ENCODE measurements around the gene DAO. TPM values are rescaled to one million over a fixed set of nuclear protein-coding genes. Genes with fewer than 3 reads are reported as not detected.
"Not testable (repeated sequence)": the region's sequence is repeated elsewhere in the genome, so short reads cannot be mapped to it uniquely, and the experiment has no call there.

The DAO gene
- total and polyA plus RNA-seq, 4 donors: 0.24 to 1.4 (median 0.40) TPM; not detected in 1

DNA sequence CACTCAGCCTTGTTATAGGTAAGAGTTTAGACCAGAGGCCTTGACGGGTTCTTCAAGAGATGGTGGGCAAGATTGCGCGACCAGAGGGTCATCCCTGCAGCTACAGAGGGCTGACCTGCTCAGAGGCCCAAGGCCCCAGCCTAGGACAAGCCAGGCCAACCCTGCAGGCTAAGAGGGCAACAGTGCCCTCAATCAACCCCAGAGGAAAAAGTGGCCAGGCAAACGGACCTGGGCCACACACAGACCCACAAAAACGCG lies 23.8 kb upstream of the DAO start:
- DNase-seq (ENCODE audit: low read depth in 4 of 6, low spot score in 6 of 6): no peak
- 55% methylated on average over 6 of the region's 6 CpGs for WGBS (ENCODE audit: insufficient coverage)
- Histone ChIP-seq H3K4me3 (ENCODE audit: low read depth, low read length) (peak overlapping the region; percentile 79), H3K27ac (ENCODE audit: low read depth, low read length) (peak overlapping the region; percentile 92), H3K36me3 (ENCODE audit: control insufficient read depth, insufficient read depth, low read length) (peaks cover 8% of the 10 kb centered on the region), H3K27me3 (ENCODE audit: control insufficient read depth, insufficient read depth, low read length) (peaks cover 5% of the 10 kb centered on the region), H3K9me3 (ENCODE audit: control insufficient read depth, insufficient read depth, low read length) (no peaks in the 10 kb centered on the region), H3K4me1 (ENCODE audit: control insufficient read depth, insufficient read depth, low read length) (peaks cover 39% of the 10 kb centered on the region)

DNA sequence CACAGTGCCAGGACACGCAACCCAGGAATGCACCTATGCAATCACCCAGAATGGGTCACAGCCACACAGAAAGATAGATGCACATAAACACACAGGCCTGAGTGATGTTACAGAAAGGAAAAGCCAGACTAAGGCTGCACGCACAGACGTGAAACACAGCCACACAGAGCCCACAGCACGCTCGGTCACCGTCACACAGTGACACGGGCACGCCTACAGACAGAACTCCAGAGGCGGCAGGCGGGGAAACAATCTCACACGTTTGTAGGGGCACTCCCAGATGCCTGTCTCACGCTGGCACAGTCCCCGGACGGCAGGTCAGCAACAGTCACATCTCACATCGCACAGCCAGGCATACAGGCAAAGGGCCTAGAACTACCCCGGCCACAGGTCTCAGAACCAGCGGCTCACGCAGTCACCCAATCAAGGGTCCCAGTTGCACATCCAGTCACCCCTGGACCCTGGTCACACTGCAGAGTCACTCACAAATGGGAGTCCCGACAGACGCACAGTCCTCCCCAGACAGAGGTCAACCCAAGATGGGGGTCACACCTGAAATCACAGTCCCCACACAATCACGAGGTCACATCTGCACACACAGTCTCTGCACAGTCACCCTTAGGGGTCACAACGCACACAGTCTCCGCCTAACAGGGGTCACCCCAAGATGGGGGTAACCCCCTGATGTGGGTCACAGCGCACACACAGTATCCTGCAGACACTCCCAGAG lies 23.3 kb upstream of the DAO start:
- Histone ChIP-seq H3K4me3 (ENCODE audit: low read depth, low read length) (peak overlapping the region; percentile 79), H3K4me1 (ENCODE audit: control insufficient read depth, insufficient read depth, low read length) (peaks cover 39% of the 10 kb centered on the region), H3K36me3 (ENCODE audit: control insufficient read depth, insufficient read depth, low read length) (peaks cover 8% of the 10 kb centered on the region), H3K27me3 (ENCODE audit: control insufficient read depth, insufficient read depth, low read length) (peaks cover 5% of the 10 kb centered on the region), H3K27ac (ENCODE audit: low read depth, low read length) (peak overlapping the region; percentile 92), H3K9me3 (ENCODE audit: control insufficient read depth, insufficient read depth, low read length) (no peaks in the 10 kb centered on the region)
- 8% methylated on average over 24 of the region's 24 CpGs for WGBS (ENCODE audit: insufficient coverage)
- peak in 2 of 6 donors; percentile 51 to 66 for DNase-seq (ENCODE audit: low read depth in 4 of 6, low spot score in 6 of 6)

DNA sequence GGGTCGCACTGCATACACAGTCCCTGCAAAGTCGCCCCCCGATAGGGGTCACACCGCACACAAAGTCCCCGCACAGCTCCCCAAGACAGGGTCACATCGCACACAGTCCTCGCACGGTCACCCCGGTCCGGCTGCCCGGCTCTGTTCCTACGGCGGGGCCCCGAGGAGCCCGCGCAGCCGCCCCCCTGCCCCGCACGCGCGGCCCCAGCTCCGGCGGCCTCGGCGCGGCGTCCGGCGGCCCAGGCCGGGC lies 22.8 kb upstream of the DAO start:
- no peaks in the 10 kb centered on the region for H3K9me3 ChIP-seq (ENCODE audit: control insufficient read depth, insufficient read depth, low read length)
- H3K27me3 ChIP-seq (ENCODE audit: control insufficient read depth, insufficient read depth, low read length): peaks cover 5% of the 10 kb centered on the region
- H3K4me3 ChIP-seq (ENCODE audit: low read depth, low read length): peak overlapping the region; percentile 79
- DNase-seq (ENCODE audit: low read depth in 4 of 6, low spot score in 6 of 6): no peak
- peak overlapping the region; percentile 92 for H3K27ac ChIP-seq (ENCODE audit: low read depth, low read length)
- H3K4me1 ChIP-seq (ENCODE audit: control insufficient read depth, insufficient read depth, low read length): peaks cover 39% of the 10 kb centered on the region
- peaks cover 8% of the 10 kb centered on the region for H3K36me3 ChIP-seq (ENCODE audit: control insufficient read depth, insufficient read depth, low read length)
- under 1% methylated on average over 30 of the region's 30 CpGs for WGBS (ENCODE audit: insufficient coverage)

DNA sequence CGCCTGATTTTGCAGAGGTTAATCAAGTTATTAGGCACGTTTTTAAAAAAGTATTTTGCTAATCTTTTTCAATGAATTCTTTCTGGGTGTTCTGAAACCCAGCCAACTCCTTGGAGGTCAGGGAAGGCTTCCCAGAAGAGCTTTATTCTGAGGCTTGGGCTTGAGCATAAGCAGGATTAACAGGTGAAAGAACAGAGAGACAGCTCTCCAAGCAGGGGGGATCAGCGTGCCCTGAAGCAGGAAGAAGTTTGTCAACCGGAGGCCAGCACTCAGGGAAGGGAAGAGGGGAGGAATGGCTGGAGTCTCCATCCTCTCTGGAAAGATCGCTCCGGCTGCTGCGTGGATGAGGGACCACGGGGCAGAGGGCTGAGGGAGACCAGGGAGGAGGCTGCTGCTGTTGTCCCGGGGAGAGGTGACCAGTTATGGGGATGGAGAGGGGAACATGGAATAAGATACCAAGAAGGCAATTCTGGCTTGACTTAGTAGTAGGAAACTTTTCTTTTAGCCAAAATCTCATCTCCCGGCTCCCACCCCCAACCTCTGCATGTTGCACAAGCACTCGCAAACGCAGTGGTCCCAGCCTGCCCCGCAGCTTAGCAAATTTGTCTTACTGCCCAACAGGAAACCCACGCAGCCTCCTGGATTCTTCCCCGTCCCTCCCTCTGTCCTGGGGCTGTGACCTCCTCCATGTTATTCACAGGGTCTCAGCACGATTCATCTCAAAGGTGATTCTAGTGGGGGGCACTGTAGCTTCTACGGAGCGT lies 21.4 kb upstream of the DAO start:
- Histone ChIP-seq H3K4me1 (ENCODE audit: control insufficient read depth, insufficient read depth, low read length) (peaks cover 36% of the 10 kb centered on the region), H3K4me3 (ENCODE audit: low read depth, low read length) (peak overlapping the region; percentile 51), H3K27ac (ENCODE audit: low read depth, low read length) (peak overlapping the region; percentile 40), H3K36me3 (ENCODE audit: control insufficient read depth, insufficient read depth, low read length) (peaks cover 2% of the 10 kb centered on the region), H3K9me3 (ENCODE audit: control insufficient read depth, insufficient read depth, low read length) (no peaks in the 10 kb centered on the region), H3K27me3 (ENCODE audit: control insufficient read depth, insufficient read depth, low read length) (peaks cover 5% of the 10 kb centered on the region)
- DNase-seq (ENCODE audit: low read depth in 4 of 6, low spot score in 6 of 6): peak in 1 of 6 donors; percentile 20
- 6% methylated on average over 10 of the region's 18 CpGs for WGBS (ENCODE audit: insufficient coverage)

DNA sequence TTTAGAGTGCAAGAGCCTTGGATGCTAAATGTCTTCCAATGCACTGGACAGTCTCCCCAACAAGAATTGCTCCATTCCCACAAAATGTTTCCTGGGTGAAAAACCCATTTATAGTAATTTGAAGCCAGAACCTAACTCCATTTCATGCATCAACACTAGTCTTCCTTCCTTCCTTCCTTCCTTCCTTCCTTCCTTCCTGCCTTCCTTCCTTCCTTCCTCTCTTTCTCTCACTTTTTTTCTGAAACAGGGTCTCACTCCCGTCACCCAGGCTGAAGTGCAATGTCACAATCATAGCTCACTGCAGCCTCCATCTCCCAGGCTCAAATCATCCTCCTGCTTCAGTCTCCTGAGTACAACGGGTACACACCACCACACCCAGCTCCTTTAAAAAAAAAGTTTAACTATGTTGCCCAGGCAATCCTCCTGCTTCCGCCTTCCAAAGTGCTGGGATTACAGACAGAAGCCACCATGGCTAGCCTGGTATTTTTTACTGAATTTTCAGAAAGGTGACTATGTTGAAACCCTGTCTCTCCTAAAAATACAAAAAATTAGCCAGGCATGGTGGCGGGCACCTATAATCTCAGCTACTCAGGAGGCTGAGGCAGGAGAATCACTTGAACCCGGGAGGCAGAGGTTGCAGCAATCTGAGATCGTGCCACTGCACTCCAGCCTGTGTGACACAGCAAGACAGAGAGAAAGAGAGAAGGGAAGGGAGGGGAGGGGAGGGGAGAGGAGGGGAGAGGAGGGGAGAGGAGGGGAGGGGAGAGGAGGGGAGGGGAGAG lies 20.6 kb upstream of the DAO start:
- not testable (repeated sequence) for H3K27me3 ChIP-seq (ENCODE audit: control insufficient read depth, insufficient read depth, low read length); H3K27ac ChIP-seq (ENCODE audit: low read depth, low read length); H3K4me3 ChIP-seq (ENCODE audit: low read depth, low read length); H3K9me3 ChIP-seq (ENCODE audit: control insufficient read depth, insufficient read depth, low read length); H3K36me3 ChIP-seq (ENCODE audit: control insufficient read depth, insufficient read depth, low read length); DNase-seq (ENCODE audit: low read depth in 4 of 6, low spot score in 6 of 6)
- peaks cover 32% of the 10 kb centered on the region for H3K4me1 ChIP-seq (ENCODE audit: control insufficient read depth, insufficient read depth, low read length)
- 58% methylated on average over 3 of the region's 6 CpGs for WGBS (ENCODE audit: insufficient coverage)

DNA sequence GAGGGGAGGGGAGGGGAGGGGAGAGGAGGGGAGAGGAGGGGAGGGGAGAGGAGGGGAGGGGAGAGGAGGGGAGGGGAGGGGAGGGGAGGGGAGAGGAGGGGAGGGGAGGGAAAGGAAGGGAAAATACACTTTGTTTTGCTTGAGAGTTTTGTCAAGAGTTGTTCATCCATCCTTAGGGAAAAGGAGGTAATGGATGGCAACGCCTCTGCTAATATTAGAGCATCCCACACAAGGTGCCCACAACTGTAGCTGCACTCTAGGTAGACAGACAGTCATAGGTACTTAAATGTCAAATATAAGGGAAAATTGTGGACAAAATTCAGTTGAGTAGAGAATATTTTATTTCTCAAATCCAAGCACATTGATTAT lies 20.0 kb upstream of the DAO start:
- Histone ChIP-seq H3K27me3 (ENCODE audit: control insufficient read depth, insufficient read depth, low read length) (peaks cover 5% of the 10 kb centered on the region), H3K27ac (ENCODE audit: low read depth, low read length) (no peak overlapping the region), H3K4me1 (ENCODE audit: control insufficient read depth, insufficient read depth, low read length) (peaks cover 28% of the 10 kb centered on the region), H3K4me3 (ENCODE audit: low read depth, low read length) (no peak overlapping the region), H3K36me3 (ENCODE audit: control insufficient read depth, insufficient read depth, low read length) (no peaks in the 10 kb centered on the region), H3K9me3 (ENCODE audit: control insufficient read depth, insufficient read depth, low read length) (no peaks in the 10 kb centered on the region)
- no peak for DNase-seq (ENCODE audit: low read depth in 4 of 6, low spot score in 6 of 6)
- no CpG with 5 or more reads among the region's 1 CpG for WGBS (ENCODE audit: insufficient coverage)

DNA sequence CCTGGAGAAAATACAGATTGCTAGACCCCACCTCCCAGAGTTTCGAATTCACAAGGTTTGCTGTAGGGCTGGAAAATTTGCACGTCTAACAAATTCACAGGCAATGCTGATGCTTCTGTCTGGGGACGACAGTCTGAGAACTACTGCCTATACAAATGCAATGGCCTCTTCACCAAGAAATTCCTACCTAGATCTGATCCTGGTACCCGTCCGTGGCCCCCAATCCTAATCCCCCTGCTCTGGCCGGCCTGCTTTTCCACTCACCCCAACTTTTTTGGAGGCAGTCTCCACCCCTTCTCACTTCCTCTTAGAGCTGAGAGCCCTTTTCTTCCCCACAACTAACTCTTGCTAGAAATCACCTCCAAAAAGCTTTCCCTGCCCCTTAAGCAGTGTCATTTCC lies 19.4 kb upstream of the DAO start:
- H3K4me1 ChIP-seq (ENCODE audit: control insufficient read depth, insufficient read depth, low read length): peaks cover 28% of the 10 kb centered on the region
- 49% methylated on average over 6 of the region's 6 CpGs for WGBS (ENCODE audit: insufficient coverage)
- H3K27me3 ChIP-seq (ENCODE audit: control insufficient read depth, insufficient read depth, low read length): peaks cover 5% of the 10 kb centered on the region
- DNase-seq (ENCODE audit: low read depth in 4 of 6, low spot score in 6 of 6): no peak
- H3K27ac ChIP-seq (ENCODE audit: low read depth, low read length): no peak overlapping the region
- no peaks in the 10 kb centered on the region for H3K9me3 ChIP-seq (ENCODE audit: control insufficient read depth, insufficient read depth, low read length)
- no peaks in the 10 kb centered on the region for H3K36me3 ChIP-seq (ENCODE audit: control insufficient read depth, insufficient read depth, low read length)
- H3K4me3 ChIP-seq (ENCODE audit: low read depth, low read length): no peak overlapping the region

DNA sequence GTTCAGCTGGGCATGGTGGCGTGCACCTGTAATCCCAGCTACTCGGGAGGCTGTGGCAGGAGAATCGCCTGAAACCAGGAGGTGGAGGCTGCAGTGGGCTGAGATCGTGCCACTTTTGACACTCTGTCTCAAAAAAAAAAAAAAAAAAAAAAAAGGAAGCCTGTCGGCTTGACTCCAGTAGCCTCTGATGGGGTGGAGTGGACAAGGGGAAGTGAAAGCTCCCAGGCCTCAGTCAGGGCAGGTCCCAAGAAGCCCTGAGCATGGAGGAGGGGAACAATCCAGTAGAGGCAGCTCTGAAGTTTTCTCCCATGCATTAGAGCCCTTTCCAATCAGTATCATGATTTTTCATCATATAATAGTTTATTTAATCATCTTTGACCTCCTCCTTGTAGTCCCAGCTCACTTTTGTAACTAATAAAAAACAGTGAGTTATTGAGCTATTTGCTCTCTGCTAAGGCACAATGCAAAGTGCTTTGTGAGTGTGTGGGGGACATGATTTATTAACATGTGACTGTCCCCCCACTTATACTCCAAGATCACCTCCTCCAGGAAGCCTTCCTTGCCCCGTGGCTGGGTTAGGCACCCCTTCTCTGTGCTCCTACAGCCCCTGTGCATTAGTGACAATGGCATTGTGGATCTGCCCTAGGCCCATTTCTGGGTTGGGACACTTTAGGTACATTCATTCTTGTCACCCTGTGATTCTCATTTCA lies 17.9 kb upstream of the DAO start:
- 89% methylated on average over 3 of the region's 6 CpGs for WGBS (ENCODE audit: insufficient coverage)
- peaks cover 5% of the 10 kb centered on the region for H3K27me3 ChIP-seq (ENCODE audit: control insufficient read depth, insufficient read depth, low read length)
- no peak overlapping the region for H3K4me3 ChIP-seq (ENCODE audit: low read depth, low read length)
- H3K27ac ChIP-seq (ENCODE audit: low read depth, low read length): no peak overlapping the region
- no peak for DNase-seq (ENCODE audit: low read depth in 4 of 6, low spot score in 6 of 6)
- H3K36me3 ChIP-seq (ENCODE audit: control insufficient read depth, insufficient read depth, low read length): no peaks in the 10 kb centered on the region
- H3K9me3 ChIP-seq (ENCODE audit: control insufficient read depth, insufficient read depth, low read length): no peaks in the 10 kb centered on the region
- H3K4me1 ChIP-seq (ENCODE audit: control insufficient read depth, insufficient read depth, low read length): peaks cover 13% of the 10 kb centered on the region

DNA sequence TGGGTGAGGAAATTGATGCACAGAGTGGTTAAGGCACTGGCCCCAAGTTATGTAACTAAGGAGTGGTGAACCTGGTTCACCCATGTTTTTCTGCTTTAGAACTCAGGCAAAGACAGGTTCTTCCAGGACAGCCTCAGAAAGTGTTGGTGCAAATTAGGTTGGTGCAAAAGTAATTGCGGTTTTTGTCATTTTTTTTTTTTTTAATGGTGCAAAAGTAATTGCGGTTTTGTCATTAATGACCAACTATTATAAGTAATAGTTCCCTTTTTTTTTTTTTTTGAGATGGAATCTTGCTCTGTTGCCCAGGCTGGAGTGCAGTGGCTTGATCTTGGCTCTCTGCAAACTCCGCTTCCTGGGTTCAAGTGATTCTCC lies 17.3 kb upstream of the DAO start:
- H3K27me3 ChIP-seq (ENCODE audit: control insufficient read depth, insufficient read depth, low read length): peaks cover 5% of the 10 kb centered on the region
- no peaks in the 10 kb centered on the region for H3K36me3 ChIP-seq (ENCODE audit: control insufficient read depth, insufficient read depth, low read length)
- H3K9me3 ChIP-seq (ENCODE audit: control insufficient read depth, insufficient read depth, low read length): no peaks in the 10 kb centered on the region
- H3K4me1 ChIP-seq (ENCODE audit: control insufficient read depth, insufficient read depth, low read length): peaks cover 13% of the 10 kb centered on the region
- WGBS (ENCODE audit: insufficient coverage): 100% methylated on average over 1 of the region's 3 CpGs
- no peak overlapping the region for H3K4me3 ChIP-seq (ENCODE audit: low read depth, low read length)
- no peak overlapping the region for H3K27ac ChIP-seq (ENCODE audit: low read depth, low read length)
- no peak for DNase-seq (ENCODE audit: low read depth in 4 of 6, low spot score in 6 of 6)

All from spinal cord (tissue), 10 donors.